MV-4-11 (cell line): ENCODE results near the gene STK11IP.

Experiments used
- DNase-seq: peaks from one replicate; lab custom pipeline; 2025; lab: John Stamatoyannopoulos, UW

The STK11IP gene

DNA sequence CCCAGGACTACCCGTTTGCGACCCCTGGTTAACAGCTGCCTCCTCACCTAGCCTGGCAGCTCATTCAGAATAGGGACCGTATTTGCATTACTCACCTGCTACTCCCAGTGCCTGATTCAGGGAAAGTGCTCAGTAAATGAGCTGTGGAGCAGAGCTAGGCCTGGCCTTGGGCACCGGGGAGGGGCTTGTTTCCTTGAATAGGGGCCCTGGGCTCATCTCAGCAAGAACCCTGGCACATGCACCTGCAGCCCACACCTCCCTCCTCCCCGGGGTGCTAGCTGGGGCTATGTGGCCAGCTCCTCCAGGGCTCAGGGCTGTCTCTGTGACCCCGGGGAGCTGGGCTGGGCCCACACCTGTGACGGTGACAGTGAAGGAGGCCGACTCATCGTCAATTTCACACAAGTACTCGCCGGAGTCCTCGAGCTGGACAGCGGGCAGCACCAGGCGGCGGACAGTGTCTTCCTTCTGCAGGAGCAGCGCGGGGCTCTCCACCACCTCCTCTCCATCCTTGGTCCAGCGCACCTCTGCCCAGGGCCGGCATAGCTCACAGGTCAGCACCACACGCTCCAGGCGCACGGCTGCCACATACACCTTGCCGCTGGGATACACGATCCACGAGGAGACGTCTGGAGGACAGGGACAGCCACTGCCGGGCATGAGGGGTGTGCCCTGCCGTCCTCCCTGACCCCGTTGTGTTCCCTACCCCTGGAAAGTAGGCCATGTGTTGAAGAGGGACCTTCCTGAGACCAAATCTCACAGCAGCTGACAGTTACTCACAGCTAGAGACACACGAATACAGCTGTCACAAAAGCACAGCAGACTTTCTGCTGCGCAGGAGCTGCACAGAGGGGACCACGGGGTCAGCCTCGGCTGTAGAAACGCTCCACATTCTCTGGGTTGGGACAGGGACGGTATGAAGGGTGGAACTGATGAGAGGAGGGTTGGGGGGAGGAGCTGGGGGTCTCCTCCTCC lies 35.3 kb upstream of the STK11IP start:
- no peak for DNase-seq

GRCh38 chr2:219563271-219563928 lies 34.3 kb upstream of the STK11IP start:
- DNase-seq, result no peak

GRCh38 chr2:219565130-219566080 lies 32.3 kb upstream of the STK11IP start:
- no peak for DNase-seq

GRCh38 chr2:219566640-219567039 lies 31.0 kb upstream of the STK11IP start:
- no peak for DNase-seq

- DNase-seq, result no peak
Observed at GRCh38 chr2:219567131-219567530, 30.5 kb upstream of the STK11IP start.

- DNase-seq, result no peak
Observed at GRCh38 chr2:219567791-219568361, 29.8 kb upstream of the STK11IP start.

- no peak for DNase-seq
Observed at GRCh38 chr2:219569041-219569440, 28.6 kb upstream of the STK11IP start.

GRCh38 chr2:219569635-219570034 lies 28.0 kb upstream of the STK11IP start:
- DNase-seq, result no peak

- DNase-seq, result no peak
Observed at GRCh38 chr2:219570194-219570923, 27.3 kb upstream of the STK11IP start.

DNA sequence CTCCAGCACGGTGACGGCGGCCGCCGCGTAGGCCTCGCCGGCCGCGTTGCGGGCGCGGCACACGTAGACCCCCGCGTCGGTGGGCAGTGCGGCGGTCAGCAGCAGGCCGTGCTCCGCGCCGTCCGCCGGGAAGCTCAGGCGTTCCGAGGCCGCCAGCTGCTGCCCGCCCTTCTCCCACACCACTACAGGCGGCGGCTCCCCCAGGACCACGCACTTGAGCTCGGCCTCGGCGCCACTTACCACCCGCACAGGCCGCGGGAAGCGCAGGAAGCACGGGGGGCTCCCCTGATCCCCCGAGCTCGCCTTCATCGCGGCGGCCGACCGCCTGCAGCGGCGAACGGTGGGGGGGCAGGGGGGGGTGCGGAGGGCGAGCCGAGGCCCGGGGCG lies 26.7 kb upstream of the STK11IP start:
- DNase-seq, result no peak

- peak; percentile 31 for DNase-seq
Observed at GRCh38 chr2:219571311-219572236, 26.1 kb upstream of the STK11IP start, which contains the start of gene OBSL1. Gene OBSL1 (minus strand): TSS chr2:219571539. CDS start chr2:219571232, 307 bp downstream.

DNA sequence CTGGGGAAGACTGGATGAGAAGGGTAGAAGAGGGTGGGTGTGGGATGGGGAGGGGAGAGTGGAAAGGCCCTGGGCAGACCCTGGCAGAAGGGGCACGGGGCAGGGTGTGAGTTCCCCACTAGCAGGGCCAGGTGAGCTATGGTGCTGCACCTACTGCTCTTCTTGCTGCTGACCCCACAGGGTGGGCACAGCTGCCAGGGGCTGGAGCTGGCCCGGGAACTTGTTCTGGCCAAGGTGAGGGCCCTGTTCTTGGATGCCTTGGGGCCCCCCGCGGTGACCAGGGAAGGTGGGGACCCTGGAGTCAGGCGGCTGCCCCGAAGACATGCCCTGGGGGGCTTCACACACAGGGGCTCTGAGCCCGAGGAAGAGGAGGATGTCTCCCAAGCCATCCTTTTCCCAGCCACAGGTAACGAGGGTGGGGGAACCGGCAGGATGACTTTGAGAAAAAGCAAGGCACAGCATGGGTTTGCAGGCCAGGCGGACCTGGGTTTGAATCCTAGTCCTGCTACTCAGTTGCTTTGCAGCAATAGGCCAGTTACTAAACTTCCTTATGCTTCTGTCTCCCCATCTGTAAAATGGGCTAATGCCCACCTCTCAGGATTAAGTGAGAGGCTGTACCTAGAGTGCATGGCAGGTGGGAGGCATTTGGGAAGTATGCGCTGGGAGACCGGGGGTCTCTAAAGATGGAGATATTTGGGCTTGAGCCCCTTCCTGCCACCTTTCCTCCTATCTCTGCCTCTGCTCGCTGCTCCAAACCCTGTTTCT lies 25.2 kb upstream of the STK11IP start, which contains the start of gene INHA:
Gene INHA, plus strand, starts transcription at position 74 of the 765 bp plus-strand sequence. Its CDS starts 65 bp downstream, at position 139.
- no peak for DNase-seq

DNA sequence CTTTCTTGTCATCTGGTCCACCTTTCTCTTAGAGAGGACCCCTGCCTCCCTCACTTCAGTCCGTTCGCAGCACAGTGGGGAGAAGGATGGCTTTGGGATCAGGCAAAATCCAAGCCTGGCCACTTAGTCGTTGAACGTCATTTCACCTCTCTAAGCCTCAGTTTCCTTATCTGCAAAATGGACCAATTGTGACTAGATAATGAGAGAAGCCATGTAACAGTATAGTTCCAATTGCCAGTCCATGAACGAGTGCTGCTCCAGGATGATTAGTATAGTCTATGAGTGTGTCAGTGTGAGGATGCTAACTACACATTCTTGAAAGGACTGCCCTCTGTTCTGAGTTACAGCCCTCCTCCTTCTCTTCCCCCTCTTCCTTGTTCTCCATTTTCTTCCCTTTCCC lies 24.5 kb upstream of the STK11IP start:
- DNase-seq, result no peak

DNA sequence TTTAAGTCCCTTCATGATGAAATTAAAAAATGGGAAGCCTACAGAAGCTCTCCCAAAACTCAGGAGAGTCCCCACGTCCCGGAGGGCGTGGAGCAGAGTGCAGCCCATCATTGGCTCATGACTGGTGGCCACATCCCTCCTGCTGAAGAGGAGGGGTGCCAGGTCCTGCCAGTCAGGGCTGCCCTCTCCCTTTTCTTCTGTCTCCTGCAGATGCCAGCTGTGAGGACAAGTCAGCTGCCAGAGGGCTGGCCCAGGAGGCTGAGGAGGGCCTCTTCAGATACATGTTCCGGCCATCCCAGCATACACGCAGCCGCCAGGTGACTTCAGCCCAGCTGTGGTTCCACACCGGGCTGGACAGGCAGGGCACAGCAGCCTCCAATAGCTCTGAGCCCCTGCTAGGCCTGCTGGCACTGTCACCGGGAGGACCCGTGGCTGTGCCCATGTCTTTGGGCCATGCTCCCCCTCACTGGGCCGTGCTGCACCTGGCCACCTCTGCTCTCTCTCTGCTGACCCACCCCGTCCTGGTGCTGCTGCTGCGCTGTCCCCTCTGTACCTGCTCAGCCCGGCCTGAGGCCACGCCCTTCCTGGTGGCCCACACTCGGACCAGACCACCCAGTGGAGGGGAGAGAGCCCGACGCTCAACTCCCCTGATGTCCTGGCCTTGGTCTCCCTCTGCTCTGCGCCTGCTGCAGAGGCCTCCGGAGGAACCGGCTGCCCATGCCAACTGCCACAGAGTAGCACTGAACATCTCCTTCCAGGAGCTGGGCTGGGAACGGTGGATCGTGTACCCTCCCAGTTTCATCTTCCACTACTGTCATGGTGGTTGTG lies 23.0 kb upstream of the STK11IP start:
- no peak for DNase-seq

- DNase-seq, result no peak
Observed at GRCh38 chr2:219575566-219576504, 21.8 kb upstream of the STK11IP start.

DNA sequence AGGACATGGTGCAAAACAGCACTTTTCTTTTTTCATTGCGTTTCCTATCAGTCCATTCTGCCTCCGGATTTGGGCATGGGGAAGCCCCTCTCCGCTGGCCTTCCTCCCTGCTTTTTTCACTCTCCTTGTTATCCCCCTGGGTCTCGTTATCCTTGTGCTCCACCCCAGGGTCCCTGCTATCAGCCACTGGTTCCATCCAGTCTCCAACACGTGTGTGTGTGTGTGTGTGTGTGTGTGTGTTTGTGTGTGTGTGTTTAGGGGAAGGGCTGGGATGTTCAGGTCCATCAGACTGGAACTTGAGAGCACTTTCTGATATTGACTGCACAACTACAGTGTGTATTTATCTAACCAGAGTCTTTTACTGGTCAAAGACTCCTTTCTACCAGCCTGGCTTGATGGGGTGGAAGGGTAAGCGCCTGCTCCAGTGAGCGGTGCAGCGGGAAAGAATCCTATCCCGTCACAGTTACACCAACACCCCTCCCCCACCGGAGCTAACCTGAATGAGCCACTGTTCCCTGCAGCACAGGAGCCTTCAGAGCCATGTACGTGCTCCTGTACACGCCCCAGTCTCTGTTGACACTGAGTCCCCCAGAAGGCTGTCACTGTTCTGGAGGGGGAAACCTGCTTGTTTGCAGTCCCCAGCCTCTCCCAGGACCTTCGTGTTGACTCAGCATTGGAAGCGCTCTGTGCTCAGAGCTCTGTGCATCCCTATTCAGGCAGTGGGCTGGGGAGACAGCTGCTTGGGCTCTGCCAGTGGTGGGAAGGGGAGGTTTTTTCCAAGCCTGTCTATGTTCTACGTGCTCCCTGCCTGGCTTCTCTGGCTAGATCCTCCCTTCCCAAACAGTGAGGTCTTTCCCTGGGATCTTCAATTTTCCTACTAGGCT lies 20.9 kb upstream of the STK11IP start:
- no peak for DNase-seq
